ENCODE measurements around the gene ITGB8.

- TF ChIP-seq CTCF (IDR thresholded peaks at IDR 0.05 in 2 of 3, conservative IDR thresholded peaks at IDR 0.05 in 1 of 3; ENCODE audit: borderline replicate concordance in 1 of 3, insufficient read depth in 1 of 3, low read depth in 2 of 3, low read length in 2 of 3) (no peak), EZH2 (IDR thresholded peaks at IDR 0.05) (no peak), POLR2A (IDR thresholded peaks at IDR 0.05; ENCODE audit: borderline replicate concordance, extremely low read depth, insufficient read depth, insufficient read length) (no peak), ZBTB33 (IDR thresholded peaks at IDR 0.05; ENCODE audit: extremely low read depth, insufficient replicate concordance, low read length) (no peak), POLR2AphosphoS5 (IDR thresholded peaks at IDR 0.05; ENCODE audit: low read depth, low read length) (no peak), REST (IDR thresholded peaks at IDR 0.05; ENCODE audit: low read depth) (no peak)
Measured at GRCh38 chr7:20340839-20341238, 10.1 kb downstream of the ITGB8 start.
